ENCODE measurements around the gene IPCEF1. TPM values are rescaled to one million over a fixed set of nuclear protein-coding genes. Genes with fewer than 3 reads are reported as not detected.
A peak's percentile ranks its signal among the peaks of the same experiment; 100 is the strongest.
"Not testable (repeated sequence)": the region's sequence is repeated elsewhere in the genome, so short reads cannot be mapped to it uniquely, and the experiment has no call there.

Gene IPCEF1
- polyA plus RNA-seq, 1 experiment = 0.35 TPM

- Histone ChIP-seq H3K27ac (ENCODE audit: low read depth, low read length) (no peak overlapping the region), H3K9me3 (ENCODE audit: control insufficient read depth, insufficient read depth, low read length) (no peaks in the 10 kb centered on the region), H3K4me3 (ENCODE audit: low read depth, low read length) (no peak overlapping the region), H3K27me3 (ENCODE audit: control insufficient read depth, insufficient read depth, low read length) (no peaks in the 10 kb centered on the region)
- DNase-seq (ENCODE audit: low read depth, low spot score) = no peak
- peak; percentile 39 for TF ChIP-seq CTCF (IDR thresholded peaks at IDR 0.05; ENCODE audit: low read depth, low read length)
- POLR2A ChIA-PET = no interaction called here
- CTCF ChIA-PET = interaction anchor here (0.7 kb wide), 1 partner anchor 12 kb away, joined by 3 read pairs; no protein-coding TSS in a partner anchor
Observed at GRCh38 chr6:154343473-154344308, 12.9 kb downstream of the IPCEF1 start.

- DNase-seq (ENCODE audit: low read depth, low spot score) = no peak
- POLR2A ChIA-PET = no interaction called here
- no peak overlapping the region for H3K27ac ChIP-seq (ENCODE audit: low read depth, low read length)
- H3K27me3 ChIP-seq (ENCODE audit: control insufficient read depth, insufficient read depth, low read length) = no peaks in the 10 kb centered on the region
- H3K4me3 ChIP-seq (ENCODE audit: low read depth, low read length) = no peak overlapping the region
- no peaks in the 10 kb centered on the region for H3K9me3 ChIP-seq (ENCODE audit: control insufficient read depth, insufficient read depth, low read length)
- no peak for TF ChIP-seq CTCF (IDR thresholded peaks at IDR 0.05; ENCODE audit: low read depth, low read length)
- CTCF ChIA-PET = no interaction called here
Observed at GRCh38 chr6:154341871-154342270, 14.7 kb downstream of the IPCEF1 start.

- DNase-seq (ENCODE audit: low read depth, low spot score) = no peak
- H3K9me3 ChIP-seq (ENCODE audit: control insufficient read depth, insufficient read depth, low read length) = no peaks in the 10 kb centered on the region
- TF ChIP-seq CTCF (IDR thresholded peaks at IDR 0.05; ENCODE audit: low read depth, low read length) = no peak
- H3K27ac ChIP-seq (ENCODE audit: low read depth, low read length) = no peak overlapping the region
- ChIA-PET CTCF (no interaction called here), POLR2A (no interaction called here)
- no peaks in the 10 kb centered on the region for H3K27me3 ChIP-seq (ENCODE audit: control insufficient read depth, insufficient read depth, low read length)
- H3K4me3 ChIP-seq (ENCODE audit: low read depth, low read length) = no peak overlapping the region
Observed at GRCh38 chr6:154341336-154341735, 15.3 kb downstream of the IPCEF1 start.

- no peak overlapping the region for H3K4me3 ChIP-seq (ENCODE audit: low read depth, low read length)
- H3K27ac ChIP-seq (ENCODE audit: low read depth, low read length) = no peak overlapping the region
- ChIA-PET POLR2A (no interaction called here), CTCF (interaction anchor here (1.0 to 1.1 kb wide), 2 partner anchors 33 to 184 kb away, joined by 3 to 5 read pairs; no protein-coding TSS in a partner anchor)
- H3K27me3 ChIP-seq (ENCODE audit: control insufficient read depth, insufficient read depth, low read length) = no peaks in the 10 kb centered on the region
- no peak for DNase-seq (ENCODE audit: low read depth, low spot score)
- TF ChIP-seq CTCF (IDR thresholded peaks at IDR 0.05; ENCODE audit: low read depth, low read length) = no peak
- H3K9me3 ChIP-seq (ENCODE audit: control insufficient read depth, insufficient read depth, low read length) = no peaks in the 10 kb centered on the region
Observed at GRCh38 chr6:154337406-154338005, 19.1 kb downstream of the IPCEF1 start.

- CTCF ChIA-PET = interaction anchor here (1.6 kb wide), 1 partner anchor 37 kb away, joined by 5 read pairs; no protein-coding TSS in a partner anchor
Observed at GRCh38 chr6:154334147-154334546, 22.5 kb downstream of the IPCEF1 start.

More at GRCh38 chr6:154334147-154334546, 22.5 kb downstream of the IPCEF1 start:
- H3K9me3 ChIP-seq (ENCODE audit: control insufficient read depth, insufficient read depth, low read length); H3K27ac ChIP-seq (ENCODE audit: low read depth, low read length); DNase-seq (ENCODE audit: low read depth, low spot score); POLR2A ChIA-PET; H3K27me3 ChIP-seq (ENCODE audit: control insufficient read depth, insufficient read depth, low read length); H3K4me3 ChIP-seq (ENCODE audit: low read depth, low read length): not testable (repeated sequence)

Data from AG04450 (cell line).